NCI-H1092 treated with DMSO at 0.1 percent for 48 hours (cell line): ENCODE measurements around the gene CYFIP1.

Source experiments
- DNase-seq: peaks from one replicate; lab custom pipeline; 2025; lab: John Stamatoyannopoulos, UW

Gene CYFIP1

GRCh38 chr15:22950256-22950990 is 29.7 kb downstream of the CYFIP1 start:
- no peak for DNase-seq

GRCh38 chr15:22949074-22949547 is 31.1 kb downstream of the CYFIP1 start:
- DNase-seq: no peak

- DNase-seq: no peak
Measured at GRCh38 chr15:22948056-22948455, 32.1 kb downstream of the CYFIP1 start.

- DNase-seq: no peak
Measured at GRCh38 chr15:22947101-22948000, 32.8 kb downstream of the CYFIP1 start.

GRCh38 chr15:22945071-22945470 is 35.1 kb downstream of the CYFIP1 start:
- DNase-seq: no peak

- peak; percentile 2 for DNase-seq
Measured at GRCh38 chr15:22944651-22945050, 35.5 kb downstream of the CYFIP1 start.

GRCh38 chr15:22942877-22943276 is 37.3 kb downstream of the CYFIP1 start:
- DNase-seq: no peak

GRCh38 chr15:22942306-22942855 is 37.8 kb downstream of the CYFIP1 start:
- DNase-seq: no peak

GRCh38 chr15:22941179-22941578 is 39.0 kb downstream of the CYFIP1 start:
- DNase-seq: no peak

GRCh38 chr15:22939652-22940061 is 40.5 kb downstream of the CYFIP1 start:
- DNase-seq: no peak

GRCh38 chr15:22939051-22939450 is 41.1 kb downstream of the CYFIP1 start:
- no peak for DNase-seq

GRCh38 chr15:22936577-22937472 is 43.3 kb downstream of the CYFIP1 start:
- DNase-seq: no peak

GRCh38 chr15:22933641-22934061 is 46.5 kb downstream of the CYFIP1 start:
- DNase-seq: no peak

GRCh38 chr15:22931784-22932536 is 48.2 kb downstream of the CYFIP1 start:
- no peak for DNase-seq

- DNase-seq: no peak
Measured at GRCh38 chr15:22930782-22931484, 49.2 kb downstream of the CYFIP1 start.

- no peak for DNase-seq
Measured at GRCh38 chr15:22927761-22928160, 52.4 kb downstream of the CYFIP1 start.

- no peak for DNase-seq
Measured at GRCh38 chr15:22925875-22926274, 54.3 kb downstream of the CYFIP1 start.

- no peak for DNase-seq
Measured at GRCh38 chr15:22922003-22922402, 58.2 kb downstream of the CYFIP1 start.

- no peak for DNase-seq
Measured at GRCh38 chr15:22919171-22919570, 61.0 kb downstream of the CYFIP1 start.

GRCh38 chr15:22918596-22919140 is 61.5 kb downstream of the CYFIP1 start:
- no peak for DNase-seq
